ENCODE measurements around the gene SRA1. TPM values are rescaled to one million over a fixed set of nuclear protein-coding genes. Genes with fewer than 3 reads are reported as not detected.
A peak's percentile ranks its signal among the peaks of the same experiment; 100 is the strongest.

The SRA1 gene
- total and polyA plus RNA-seq, 12 donors: 22.7 to 42.2 (median 32.5) TPM

DNA sequence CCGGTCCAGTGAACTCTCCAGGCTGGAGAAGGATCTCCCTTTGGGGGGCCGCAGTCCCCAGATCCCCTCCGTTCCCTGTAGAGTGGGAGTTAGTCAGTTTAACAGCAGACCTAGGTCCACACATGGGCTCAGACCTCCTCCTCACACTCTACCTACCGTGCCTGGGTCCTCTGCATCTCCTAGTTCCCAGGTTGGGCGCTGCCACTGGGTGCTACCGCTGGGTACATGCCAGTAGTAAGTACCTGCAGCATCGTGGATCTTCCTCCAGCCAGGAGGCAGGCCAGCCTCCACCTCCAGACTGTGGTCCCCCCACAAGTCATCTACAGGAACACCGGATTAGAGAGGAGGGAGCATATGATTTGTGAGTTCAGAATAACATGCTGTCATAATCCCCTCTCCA, 6.3 kb upstream of the SRA1 start:
- H3K27me3 ChIP-seq: no peaks in the 10 kb centered on the region
- peaks cover 7 to 59% (median 48%) of the 10 kb centered on the region in 9 donors for H3K4me1 ChIP-seq
- peaks cover 0 to 59% (median 19%) of the 10 kb centered on the region in 9 donors for H3K36me3 ChIP-seq
- DNase-seq (no peak), ATAC-seq (no peak)
- peak overlapping the region; percentile 88 to 98 (median 94) for H3K27ac ChIP-seq
- 69 to 70% methylated on average over 8 of the region's 8 CpGs for WGBS, 2 donors
- TF ChIP-seq, protein P1, sequence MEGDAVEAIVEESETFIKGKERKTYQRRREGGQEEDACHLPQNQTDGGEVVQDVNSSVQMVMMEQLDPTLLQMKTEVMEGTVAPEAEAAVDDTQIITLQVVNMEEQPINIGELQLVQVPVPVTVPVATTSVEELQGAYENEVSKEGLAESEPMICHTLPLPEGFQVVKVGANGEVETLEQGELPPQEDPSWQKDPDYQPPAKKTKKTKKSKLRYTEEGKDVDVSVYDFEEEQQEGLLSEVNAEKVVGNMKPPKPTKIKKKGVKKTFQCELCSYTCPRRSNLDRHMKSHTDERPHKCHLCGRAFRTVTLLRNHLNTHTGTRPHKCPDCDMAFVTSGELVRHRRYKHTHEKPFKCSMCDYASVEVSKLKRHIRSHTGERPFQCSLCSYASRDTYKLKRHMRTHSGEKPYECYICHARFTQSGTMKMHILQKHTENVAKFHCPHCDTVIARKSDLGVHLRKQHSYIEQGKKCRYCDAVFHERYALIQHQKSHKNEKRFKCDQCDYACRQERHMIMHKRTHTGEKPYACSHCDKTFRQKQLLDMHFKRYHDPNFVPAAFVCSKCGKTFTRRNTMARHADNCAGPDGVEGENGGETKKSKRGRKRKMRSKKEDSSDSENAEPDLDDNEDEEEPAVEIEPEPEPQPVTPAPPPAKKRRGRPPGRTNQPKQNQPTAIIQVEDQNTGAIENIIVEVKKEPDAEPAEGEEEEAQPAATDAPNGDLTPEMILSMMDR (IDR thresholded peaks at IDR 0.05): no peak
- H3K4me3 ChIP-seq: peak overlapping the region; percentile 57 to 86 (median 70)
- intact Hi-C loops (cut with DNase I): loop anchor here in 3 of 10 donors (5.0 to 10.0 kb wide), 2 partner anchors 71 to 84 kb away; partner anchors contain the start of genes CD14 (in 2 of the 3), TMCO6 (in 2 of the 3), IK (in 1 of the 3) and NDUFA2 (in 1 of the 3)
- H3K9me3 ChIP-seq: no peaks in the 10 kb centered on the region

DNA sequence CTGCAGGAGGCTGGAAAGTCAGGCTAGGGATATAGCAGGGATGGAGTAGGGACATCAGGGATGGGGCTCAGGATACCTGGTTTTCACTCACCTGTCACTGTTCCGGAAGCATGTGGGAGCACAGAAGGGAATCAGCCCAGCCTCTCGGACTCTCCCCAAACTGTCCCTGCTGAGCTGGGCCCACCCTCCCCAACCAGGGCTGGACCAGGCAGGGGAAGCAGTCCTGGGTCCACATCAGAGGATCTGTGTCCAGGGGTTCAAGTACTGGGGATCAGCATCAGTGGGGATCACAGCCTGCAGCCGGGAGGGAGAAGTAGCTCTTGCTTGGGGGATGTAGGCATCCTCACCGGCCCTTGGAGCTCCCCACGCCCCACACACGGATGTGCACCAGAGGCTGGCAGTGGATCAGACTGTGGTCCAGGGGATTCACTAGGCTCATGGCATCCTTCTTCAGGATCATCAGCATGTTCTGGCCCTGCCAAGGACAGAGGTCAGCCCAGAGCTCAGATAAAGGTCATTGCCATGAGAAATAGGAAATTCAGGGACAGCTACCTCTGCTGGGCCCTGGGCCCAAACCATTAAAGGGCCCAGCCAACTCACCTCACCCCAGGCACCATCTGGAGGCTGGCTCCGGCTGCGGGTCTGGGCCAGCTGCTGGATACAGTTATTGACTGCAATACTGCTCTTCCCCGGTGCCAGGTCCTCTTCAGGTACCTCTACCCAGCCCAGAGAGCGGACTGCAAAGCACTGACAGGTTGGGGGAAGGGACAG, 4.7 kb upstream of the SRA1 start:
- H3K9me3 ChIP-seq: no peaks in the 10 kb centered on the region
- DNase-seq: no peak
- H3K27ac ChIP-seq: peak overlapping the region in 1 of 10 donors; percentile 94
- H3K36me3 ChIP-seq: peaks cover 0 to 44% (median 5%) of the 10 kb centered on the region in 9 donors
- intact Hi-C loops (cut with DNase I): loop anchor here in 3 of 10 donors (5.0 to 10.0 kb wide), 2 partner anchors 73 to 85 kb away; partner anchors contain the start of genes CD14 (in 2 of the 3), TMCO6 (in 2 of the 3), IK (in 1 of the 3) and NDUFA2 (in 1 of the 3)
- H3K4me1 ChIP-seq: peaks cover 7 to 50% (median 42%) of the 10 kb centered on the region in 9 donors
- TF ChIP-seq, protein P1 (IDR thresholded peaks at IDR 0.05): no peak
- H3K4me3 ChIP-seq: no peak overlapping the region
- no peaks in the 10 kb centered on the region for H3K27me3 ChIP-seq
- 94% methylated on average over 10 of the region's 10 CpGs for WGBS, 2 donors
- no peak for ATAC-seq

DNA sequence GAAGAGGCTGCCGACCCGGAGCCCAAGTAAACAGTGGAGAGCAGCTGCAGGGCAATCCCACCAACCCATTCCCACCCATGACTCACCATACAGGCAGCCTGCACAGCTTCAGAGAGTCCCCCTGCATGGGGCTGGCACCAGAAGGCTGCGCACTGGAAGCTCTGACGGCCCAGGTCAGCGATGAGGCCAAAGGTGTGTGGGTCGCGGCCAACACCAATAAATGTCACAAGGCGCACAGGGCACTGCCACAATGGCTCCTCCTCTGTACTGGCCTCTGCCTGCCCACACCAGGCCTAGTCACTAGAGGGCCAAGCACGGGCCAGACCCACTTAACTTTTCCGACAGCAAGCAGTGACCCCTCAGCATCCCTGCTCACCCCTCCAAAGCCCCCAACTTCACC, 3.0 kb upstream of the SRA1 start:
- 94% methylated on average over 10 of the region's 10 CpGs for WGBS, 2 donors
- ATAC-seq (no peak), DNase-seq (no peak)
- H3K36me3 ChIP-seq: peaks cover 0 to 36% (median 0%) of the 10 kb centered on the region in 9 donors
- peaks cover 8 to 51% (median 42%) of the 10 kb centered on the region in 9 donors for H3K4me1 ChIP-seq
- TF ChIP-seq, protein P1 (IDR thresholded peaks at IDR 0.05): no peak
- H3K9me3 ChIP-seq: no peaks in the 10 kb centered on the region
- H3K27me3 ChIP-seq: no peaks in the 10 kb centered on the region
- H3K4me3 ChIP-seq: no peak overlapping the region
- H3K27ac ChIP-seq: no peak overlapping the region
- intact Hi-C loops (cut with DNase I): loop anchor here in 3 of 10 donors (5.0 to 10.0 kb wide), 2 partner anchors 75 to 87 kb away; partner anchors contain the start of genes CD14 (in 2 of the 3), TMCO6 (in 2 of the 3), IK (in 1 of the 3) and NDUFA2 (in 1 of the 3)

DNA sequence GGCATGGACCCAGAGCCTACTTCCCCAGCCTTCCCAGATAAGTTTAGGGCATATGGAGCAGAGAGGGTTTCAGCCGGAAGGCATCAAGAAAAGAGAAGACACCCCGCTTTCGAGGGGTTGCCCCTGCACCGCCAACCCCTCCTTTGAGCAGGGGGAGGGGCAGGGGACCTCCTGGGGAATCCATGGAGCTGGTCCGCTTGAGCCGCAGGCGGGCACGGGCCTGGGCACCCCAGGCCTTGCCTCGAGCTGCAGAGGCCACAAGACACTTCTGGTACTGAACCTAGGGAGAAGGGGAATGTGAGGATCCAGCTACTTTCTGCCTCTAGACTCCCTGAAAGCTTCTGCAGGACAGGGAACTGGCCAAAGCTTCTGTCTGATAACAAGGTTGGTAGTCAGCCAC, 1.3 kb upstream of the SRA1 start:
- H3K4me3 ChIP-seq: no peak overlapping the region
- DNase-seq: no peak
- 96 to 97% methylated on average over 9 of the region's 9 CpGs for WGBS, 2 donors
- H3K9me3 ChIP-seq: no peaks in the 10 kb centered on the region
- no peak for ATAC-seq
- no peaks in the 10 kb centered on the region for H3K27me3 ChIP-seq
- H3K4me1 ChIP-seq: peaks cover 8 to 63% (median 54%) of the 10 kb centered on the region in 9 donors
- TF ChIP-seq, protein P1 (IDR thresholded peaks at IDR 0.05): no peak
- peak overlapping the region in 5 of 10 donors; percentile 90 to 98 (median 93) for H3K27ac ChIP-seq
- intact Hi-C loops (cut with DNase I): loop anchor here in 1 of 10 donors (10.0 kb wide), 1 partner anchor 314 kb away; no protein-coding TSS in a partner anchor
- peaks cover 0 to 39% (median under 1%) of the 10 kb centered on the region in 9 donors for H3K36me3 ChIP-seq
